Body of pancreas (tissue), 4 donors: Measurements from ENCODE around the gene AIMP1.

Experiments used
- POLR2A ChIP-seq, 3 donors: fragments of 450-650 bp; IDR thresholded peaks; one replicate each; pipeline ENCODE4 v1.6.1; 2016; ENCODE audit warnings: antibody characterized with exemption in 3 of 3, mild to moderate bottlenecking in 2 of 3
- TF ChIP-seq, protein P1 (sequence below), 7 experiments: fragments of 450-650 bp in 4 of 7; fragments of 200-600 bp in 3 of 7; sonication (generic) in 3 of 7; IDR thresholded peaks; one replicate each; pipeline ENCODE4 v1.5.1; 2016 to 2019; ENCODE audit warnings: antibody characterized with exemption in 7 of 7

DNA sequence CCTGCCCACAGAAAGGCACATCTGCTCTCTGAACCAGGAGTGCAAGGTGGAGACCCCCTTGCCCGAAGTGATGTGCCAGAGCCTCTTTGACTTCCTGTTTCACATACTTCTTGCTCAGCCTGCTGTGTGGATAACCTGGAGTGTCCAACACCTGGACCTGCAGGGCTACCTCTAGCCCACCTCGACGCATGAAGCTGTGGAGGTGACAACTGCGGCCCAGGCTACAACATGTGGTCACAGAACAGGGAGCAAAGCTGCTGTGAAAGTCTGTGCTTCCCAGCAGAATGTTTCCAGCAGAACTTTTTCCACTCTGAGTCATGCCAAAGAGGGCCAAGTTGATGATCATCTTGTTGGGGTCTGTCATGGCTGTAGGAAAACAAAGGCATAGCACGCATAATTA is 50.7 kb downstream of the AIMP1 start:
- TF ChIP-seq, protein P1, sequence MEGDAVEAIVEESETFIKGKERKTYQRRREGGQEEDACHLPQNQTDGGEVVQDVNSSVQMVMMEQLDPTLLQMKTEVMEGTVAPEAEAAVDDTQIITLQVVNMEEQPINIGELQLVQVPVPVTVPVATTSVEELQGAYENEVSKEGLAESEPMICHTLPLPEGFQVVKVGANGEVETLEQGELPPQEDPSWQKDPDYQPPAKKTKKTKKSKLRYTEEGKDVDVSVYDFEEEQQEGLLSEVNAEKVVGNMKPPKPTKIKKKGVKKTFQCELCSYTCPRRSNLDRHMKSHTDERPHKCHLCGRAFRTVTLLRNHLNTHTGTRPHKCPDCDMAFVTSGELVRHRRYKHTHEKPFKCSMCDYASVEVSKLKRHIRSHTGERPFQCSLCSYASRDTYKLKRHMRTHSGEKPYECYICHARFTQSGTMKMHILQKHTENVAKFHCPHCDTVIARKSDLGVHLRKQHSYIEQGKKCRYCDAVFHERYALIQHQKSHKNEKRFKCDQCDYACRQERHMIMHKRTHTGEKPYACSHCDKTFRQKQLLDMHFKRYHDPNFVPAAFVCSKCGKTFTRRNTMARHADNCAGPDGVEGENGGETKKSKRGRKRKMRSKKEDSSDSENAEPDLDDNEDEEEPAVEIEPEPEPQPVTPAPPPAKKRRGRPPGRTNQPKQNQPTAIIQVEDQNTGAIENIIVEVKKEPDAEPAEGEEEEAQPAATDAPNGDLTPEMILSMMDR (IDR thresholded peaks at IDR 0.05): no peak
- TF ChIP-seq POLR2A (IDR thresholded peaks at IDR 0.05): no peak
